Measurements from ENCODE around the gene RNF38.

DNA sequence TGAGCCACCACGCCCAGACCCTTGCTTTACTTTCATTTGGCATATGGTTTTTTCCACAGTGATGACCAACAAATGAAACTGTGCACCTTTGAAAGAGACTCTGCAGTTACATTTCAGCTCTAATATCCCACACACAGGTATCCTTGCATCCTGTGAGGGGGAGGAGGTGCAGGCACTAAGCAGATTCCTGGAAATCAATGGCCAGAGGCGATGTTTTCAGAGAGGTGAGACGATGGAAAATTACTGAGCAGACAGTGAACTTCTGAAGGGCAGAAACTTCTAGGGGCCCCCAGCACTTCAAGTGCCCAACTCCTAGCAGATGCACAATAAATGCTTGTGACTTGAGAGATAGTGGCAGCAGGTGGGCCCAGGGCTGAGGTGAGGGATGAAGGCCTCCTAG lies 112.0 kb downstream of the RNF38 start:
- TF ChIP-seq CTCF (IDR thresholded peaks at IDR 0.05), result no peak
- TF ChIP-seq POLR2A (IDR thresholded peaks at IDR 0.05), result no peak

Measured in stomach (tissue), 4 donors.